HCEC 1CT (cell line): ENCODE results near the gene SIX6.
"Not testable (repeated sequence)": the region's sequence is repeated elsewhere in the genome, so short reads cannot be mapped to it uniquely, and the experiment has no call there.

Experiments
- DNase-seq: peaks from one replicate; pipeline ENCODE4 v3.0.0-alpha.2; 2017

SIX6 gene

GRCh38 chr14:60508707-60509437 is at the start of gene SIX6:
Gene SIX6 (plus strand): TSS chr14:60509146. CDS start chr14:60509399, 253 bp downstream.
- DNase-seq, result no peak

- DNase-seq, result not testable (repeated sequence)
Observed at GRCh38 chr14:60480248-60480647, 28.7 kb upstream of the SIX6 start.

- peak; percentile 28 for DNase-seq
Observed at GRCh38 chr14:60482743-60483142, 26.2 kb upstream of the SIX6 start.

GRCh38 chr14:60485057-60485597 is 23.8 kb upstream of the SIX6 start:
- DNase-seq, result no peak

- DNase-seq, result no peak
Observed at GRCh38 chr14:60485598-60486251, 23.2 kb upstream of the SIX6 start, which contains the start of gene C14orf39. Gene C14orf39 (minus strand): TSS chr14:60486063. CDS start chr14:60485078, 985 bp downstream.

- DNase-seq, result no peak
Observed at GRCh38 chr14:60487211-60487610, 21.7 kb upstream of the SIX6 start.

- no peak for DNase-seq
Observed at GRCh38 chr14:60488175-60488574, 20.8 kb upstream of the SIX6 start.

GRCh38 chr14:60490270-60490669 is 18.7 kb upstream of the SIX6 start:
- DNase-seq, result no peak

GRCh38 chr14:60495946-60496345 is 13.0 kb upstream of the SIX6 start:
- DNase-seq, result no peak

- no peak for DNase-seq
Observed at GRCh38 chr14:60502541-60502940, 6.4 kb upstream of the SIX6 start.

GRCh38 chr14:60505448-60505847 is 3.5 kb upstream of the SIX6 start:
- DNase-seq, result no peak

- no peak for DNase-seq
Observed at GRCh38 chr14:60506010-60506409, 2.9 kb upstream of the SIX6 start.

- no peak for DNase-seq
Observed at GRCh38 chr14:60506462-60506984, 2.4 kb upstream of the SIX6 start.

GRCh38 chr14:60506985-60507829 is 1.7 kb upstream of the SIX6 start:
- DNase-seq, result no peak

- DNase-seq, result no peak
Observed at GRCh38 chr14:60508363-60508706, 611 bp upstream of the SIX6 start.

- DNase-seq, result no peak
Observed at GRCh38 chr14:60509438-60510253, 700 bp downstream of the SIX6 start.

- DNase-seq, result no peak
Observed at GRCh38 chr14:60510254-60510950, 1.5 kb downstream of the SIX6 start.

GRCh38 chr14:60510951-60511599 is 2.1 kb downstream of the SIX6 start:
- no peak for DNase-seq

- no peak for DNase-seq
Observed at GRCh38 chr14:60512126-60512525, 3.2 kb downstream of the SIX6 start.

- no peak for DNase-seq
Observed at GRCh38 chr14:60512973-60513571, 4.1 kb downstream of the SIX6 start.

- no peak for DNase-seq
Observed at GRCh38 chr14:60514378-60514740, 5.4 kb downstream of the SIX6 start.
